ENCODE data around the gene RELL2.

RELL2 gene

GRCh38 chr5:141680751-141681201 lies 44.0 kb downstream of the RELL2 start:
- TF ChIP-seq HDGF (IDR thresholded peaks at IDR 0.05; ENCODE audit: borderline replicate concordance): no peak
- TF ChIP-seq SUZ12 (IDR thresholded peaks at IDR 0.05): no peak
- no peak for TF ChIP-seq ARNT (IDR thresholded peaks at IDR 0.05)
- TF ChIP-seq L3MBTL2 (conservative IDR thresholded peaks at IDR 0.05): no peak
- no peak for TF ChIP-seq BHLHE40 (IDR thresholded peaks at IDR 0.05; ENCODE audit: borderline replicate concordance)
- no peak for TF ChIP-seq ELF4 (IDR thresholded peaks at IDR 0.05)
- CTCF ChIA-PET: interaction anchor here (0.7 to 0.9 kb wide), 2 partner anchors 11 to 288 kb away, joined by 4 read pairs; partner anchors contain the start of gene RNF14
- no peak for DNase-seq (ENCODE audit: extremely low spot score)
- POLR2A ChIA-PET: interaction anchor here (2.2 to 2.5 kb wide), 2 partner anchors 11 to 44 kb away, joined by 8 to 11 read pairs; partner anchors contain the start of genes HDAC3 and RELL2

GRCh38 chr5:141681295-141681694 lies 44.5 kb downstream of the RELL2 start:
- POLR2A ChIA-PET: interaction anchor here (0.7 to 2.5 kb wide), 3 partner anchors 11 to 599 kb away, joined by 3 to 11 read pairs (median 8); partner anchors contain the start of genes HDAC3 and RELL2
- TF ChIP-seq TARDBP (IDR thresholded peaks at IDR 0.05) (no peak), ARNT (IDR thresholded peaks at IDR 0.05) (no peak), SUZ12 (IDR thresholded peaks at IDR 0.05) (no peak), ZNF384 (IDR thresholded peaks at IDR 0.05) (no peak), NFRKB (IDR thresholded peaks at IDR 0.05) (no peak), L3MBTL2 (conservative IDR thresholded peaks at IDR 0.05) (no peak), FOXM1 (IDR thresholded peaks at IDR 0.05; ENCODE audit: borderline replicate concordance) (no peak), HDGF (IDR thresholded peaks at IDR 0.05; ENCODE audit: borderline replicate concordance) (no peak), LEF1 (IDR thresholded peaks at IDR 0.05; ENCODE audit: borderline replicate concordance) (no peak), BHLHE40 (IDR thresholded peaks at IDR 0.05; ENCODE audit: borderline replicate concordance) (no peak), FOXA1 (IDR thresholded peaks at IDR 0.05) (no peak), SP1 (IDR thresholded peaks at IDR 0.05) (no peak), FOXK2 (IDR thresholded peaks at IDR 0.05) (no peak), CTBP1 (IDR thresholded peaks at IDR 0.05; ENCODE audit: borderline replicate concordance) (no peak), ELF4 (IDR thresholded peaks at IDR 0.05) (no peak)
- TF ChIP-seq, protein P1, sequence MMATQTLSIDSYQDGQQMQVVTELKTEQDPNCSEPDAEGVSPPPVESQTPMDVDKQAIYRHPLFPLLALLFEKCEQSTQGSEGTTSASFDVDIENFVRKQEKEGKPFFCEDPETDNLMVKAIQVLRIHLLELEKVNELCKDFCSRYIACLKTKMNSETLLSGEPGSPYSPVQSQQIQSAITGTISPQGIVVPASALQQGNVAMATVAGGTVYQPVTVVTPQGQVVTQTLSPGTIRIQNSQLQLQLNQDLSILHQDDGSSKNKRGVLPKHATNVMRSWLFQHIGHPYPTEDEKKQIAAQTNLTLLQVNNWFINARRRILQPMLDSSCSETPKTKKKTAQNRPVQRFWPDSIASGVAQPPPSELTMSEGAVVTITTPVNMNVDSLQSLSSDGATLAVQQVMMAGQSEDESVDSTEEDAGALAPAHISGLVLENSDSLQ (IDR thresholded peaks at IDR 0.05): no peak
- CTCF ChIA-PET: interaction anchor here (0.7 to 0.9 kb wide), 3 partner anchors 12 to 551 kb away, joined by 4 read pairs; partner anchors contain the start of gene RNF14

GRCh38 chr5:141681695-141682641 lies 45.2 kb downstream of the RELL2 start, which contains the start of gene ARAP3:
Gene ARAP3 (minus strand): TSS chr5:141682230. CDS start chr5:141680486, 1,744 bp downstream.
- peak; percentile 49 for DNase-seq (ENCODE audit: extremely low spot score)
- CTCF ChIA-PET: interaction anchor here (0.7 to 1.2 kb wide), 3 partner anchors 12 to 550 kb away, joined by 4 to 5 read pairs (median 4); partner anchors contain the start of gene RNF14
- no peak for TF ChIP-seq FOXM1 (IDR thresholded peaks at IDR 0.05; ENCODE audit: borderline replicate concordance)
- TF ChIP-seq TARDBP (IDR thresholded peaks at IDR 0.05): no peak
- TF ChIP-seq CTBP1 (IDR thresholded peaks at IDR 0.05; ENCODE audit: borderline replicate concordance): no peak
- no peak for TF ChIP-seq ARNT (IDR thresholded peaks at IDR 0.05)
- TF ChIP-seq L3MBTL2 (conservative IDR thresholded peaks at IDR 0.05): peak; percentile 84
- no peak for TF ChIP-seq FOXA1 (IDR thresholded peaks at IDR 0.05)
- no peak for TF ChIP-seq SUZ12 (IDR thresholded peaks at IDR 0.05)
- POLR2A ChIA-PET: interaction anchor here (0.7 to 2.5 kb wide), 3 partner anchors 12 to 598 kb away, joined by 3 to 11 read pairs (median 8); partner anchors contain the start of genes HDAC3 and RELL2

More at GRCh38 chr5:141681295-141681694, 44.5 kb downstream of the RELL2 start:
- no peak for DNase-seq (ENCODE audit: extremely low spot score)

- ChIA-PET CTCF (interaction anchor here (0.8 to 1.2 kb wide), 5 partner anchors 8 to 306 kb away, joined by 3 to 5 read pairs (median 4); partner anchors contain the start of gene RNF14), POLR2A (interaction anchor here (0.7 to 2.5 kb wide), 5 partner anchors 9 to 240 kb away, joined by 3 to 8 read pairs (median 5); partner anchors contain the start of genes DELE1, HDAC3, PCDH1 and RELL2)
- no peak for DNase-seq (ENCODE audit: extremely low spot score)
- TF ChIP-seq ELF4 (IDR thresholded peaks at IDR 0.05) (no peak), BHLHE40 (IDR thresholded peaks at IDR 0.05; ENCODE audit: borderline replicate concordance) (no peak), HDGF (IDR thresholded peaks at IDR 0.05; ENCODE audit: borderline replicate concordance) (no peak), SUZ12 (IDR thresholded peaks at IDR 0.05) (no peak), FOXA1 (IDR thresholded peaks at IDR 0.05) (no peak), ARNT (IDR thresholded peaks at IDR 0.05) (no peak), L3MBTL2 (conservative IDR thresholded peaks at IDR 0.05) (no peak), ZNF384 (IDR thresholded peaks at IDR 0.05) (no peak), CTBP1 (IDR thresholded peaks at IDR 0.05; ENCODE audit: borderline replicate concordance) (no peak), SP1 (IDR thresholded peaks at IDR 0.05) (no peak), NFRKB (IDR thresholded peaks at IDR 0.05) (no peak), LEF1 (IDR thresholded peaks at IDR 0.05; ENCODE audit: borderline replicate concordance) (no peak), FOXM1 (IDR thresholded peaks at IDR 0.05; ENCODE audit: borderline replicate concordance) (no peak), FOXK2 (IDR thresholded peaks at IDR 0.05) (no peak), TARDBP (IDR thresholded peaks at IDR 0.05) (no peak)
- TF ChIP-seq, protein P1 (IDR thresholded peaks at IDR 0.05): no peak
Observed at GRCh38 chr5:141683596-141684141, 46.9 kb downstream of the RELL2 start.

DNA sequence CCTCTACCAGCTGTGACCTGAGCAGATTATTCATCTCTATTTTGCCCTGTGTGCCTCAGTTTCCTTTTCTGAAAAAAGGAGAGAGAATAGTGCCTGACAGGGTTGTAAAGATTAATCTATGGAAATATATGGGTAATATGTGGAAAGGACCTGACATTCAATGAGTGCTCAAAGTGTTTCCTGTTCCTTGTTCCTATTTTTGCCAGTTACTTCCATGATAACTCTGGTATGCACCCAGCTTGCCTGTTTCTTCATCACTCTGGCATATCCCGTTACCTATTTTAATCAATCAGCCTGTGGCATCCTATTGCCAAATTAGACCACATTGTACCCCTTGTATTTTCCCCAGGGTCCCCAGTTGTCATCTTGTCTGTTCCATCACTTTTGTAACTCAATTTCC lies 48.8 kb downstream of the RELL2 start:
- TF ChIP-seq SUZ12 (IDR thresholded peaks at IDR 0.05): no peak
- no peak for TF ChIP-seq NFRKB (IDR thresholded peaks at IDR 0.05)
- TF ChIP-seq, protein P1 (IDR thresholded peaks at IDR 0.05): no peak
- TF ChIP-seq ELF4 (IDR thresholded peaks at IDR 0.05): no peak
- TF ChIP-seq FOXA1 (IDR thresholded peaks at IDR 0.05): no peak
- TF ChIP-seq L3MBTL2 (conservative IDR thresholded peaks at IDR 0.05): no peak
- TF ChIP-seq FOXK2 (IDR thresholded peaks at IDR 0.05): no peak
- no peak for DNase-seq (ENCODE audit: extremely low spot score)
- CTCF ChIA-PET: interaction anchor here (0.6 kb wide), 1 partner anchor 238 kb away, joined by 4 read pairs; no protein-coding TSS in a partner anchor
- POLR2A ChIA-PET: no interaction called here
